Measurements from ENCODE around the gene DIPK1B.
"Not testable (repeated sequence)": the region's sequence is repeated elsewhere in the genome, so short reads cannot be mapped to it uniquely, and the experiment has no call there.

- TF ChIP-seq CTCF (IDR thresholded peaks at IDR 0.05; ENCODE audit: borderline replicate concordance, extremely low read depth, low read length, poor library complexity, severe bottlenecking): peak; percentile 49
- not testable (repeated sequence) for TF ChIP-seq EZH2 (IDR thresholded peaks at IDR 0.05; ENCODE audit: borderline replicate concordance, low read depth, low read length, severe bottlenecking)
These were observed 54.2 kb downstream of the DIPK1B start for GRCh38 chr9:136766410-136767120.
